Adipose tissue (tissue), 3 donors: Measurements from ENCODE around the gene FIBP. TPM values are rescaled to one million over a fixed set of nuclear protein-coding genes. Genes with fewer than 3 reads are reported as not detected.

Source experiments
- H3K27ac ChIP-seq: one replicate; pipeline ENCODE4 v1.5.1; 2013; ENCODE audit warnings: low read depth, low read length
- WGBS, 3 donors: extraction: QIAGEN DNeasy Blood & Tissue Kit; methylation state at CpG; one replicate each; pipeline ENCODE4 v1.1.7; 2013; 5-methylcytosine and 5-hydroxymethylcytosine counted together
- polyA plus RNA-seq, 3 donors: library from polyadenylated mRNA; stranded (reverse); fragments of 200-250 nt; gene quantifications; one replicate each; pipeline ENCODE4 v1.2.3, GENCODE V29; 2013
- donor health status: healthy with polysubstance abuse.
- donor health status: Bipolar disorder and iron deficiency.
- donor health status: healthy.

Gene FIBP
- 10 to 100 TPM; 31.2 to 68.7 (median 56.9) TPM for polyA plus RNA-seq

- 0 to 1% (median 0%) methylated on average over 45 to 57 of the region's 57 CpGs for WGBS, 3 donors
- peak within 1 kb of the TSS; percentile 55 for H3K27ac ChIP-seq
Measured at GRCh38 chr11:65888163-65888814, at the start of gene FIBP. FIBP (minus strand) TSS chr11:65888471; CDS start chr11:65888418, 53 bp downstream.

GRCh38 chr11:65937766-65938165 lies 49.5 kb upstream of the FIBP start:
- H3K27ac ChIP-seq, result no peak overlapping the region
- 48 to 65% (median 55%) methylated on average over 4 of the region's 4 CpGs for WGBS, 3 donors

- WGBS, 3 donors, result 33 to 64% (median 62%) methylated on average over 4 of the region's 4 CpGs
Measured at GRCh38 chr11:65934014-65934413, 45.7 kb upstream of the FIBP start.

GRCh38 chr11:65932558-65932919 lies 44.3 kb upstream of the FIBP start:
- WGBS, 3 donors, result 40 to 44% (median 43%) methylated on average over 9 of the region's 9 CpGs
- no peak overlapping the region for H3K27ac ChIP-seq

More at GRCh38 chr11:65934014-65934413, 45.7 kb upstream of the FIBP start:
- no peak overlapping the region for H3K27ac ChIP-seq

- 51 to 63% (median 60%) methylated on average over 13 of the region's 13 CpGs for WGBS, 3 donors
- H3K27ac ChIP-seq, result no peak overlapping the region
Measured at GRCh38 chr11:65931773-65932557, 43.7 kb upstream of the FIBP start.

- H3K27ac ChIP-seq, result no peak overlapping the region
- WGBS, 3 donors, result 50 to 63% (median 52%) methylated on average over 6 of the region's 6 CpGs
Measured at GRCh38 chr11:65928667-65929066, 40.4 kb upstream of the FIBP start.

GRCh38 chr11:65927904-65928397 lies 39.7 kb upstream of the FIBP start:
- 35 to 48% (median 47%) methylated on average over 9 of the region's 9 CpGs for WGBS, 3 donors
- no peak overlapping the region for H3K27ac ChIP-seq

- WGBS, 3 donors, result 38 to 69% (median 57%) methylated on average over 2 of the region's 2 CpGs
- no peak overlapping the region for H3K27ac ChIP-seq
Measured at GRCh38 chr11:65925397-65925796, 37.1 kb upstream of the FIBP start.

GRCh38 chr11:65922565-65922964 lies 34.3 kb upstream of the FIBP start:
- no peak overlapping the region for H3K27ac ChIP-seq
- WGBS, 3 donors, result 57 to 67% (median 63%) methylated on average over 3 of the region's 3 CpGs

GRCh38 chr11:65921876-65922275 lies 33.6 kb upstream of the FIBP start:
- no peak overlapping the region for H3K27ac ChIP-seq
- WGBS, 3 donors, result 92 to 96% (median 93%) methylated on average over 7 to 10 of the region's 10 CpGs

- 81 to 95% (median 87%) methylated on average over 12 of the region's 12 CpGs for WGBS, 3 donors
- H3K27ac ChIP-seq, result no peak overlapping the region
Measured at GRCh38 chr11:65921033-65921555, 32.8 kb upstream of the FIBP start.

GRCh38 chr11:65920372-65920802 lies 32.1 kb upstream of the FIBP start:
- 56 to 61% (median 57%) methylated on average over 15 of the region's 15 CpGs for WGBS, 3 donors
- H3K27ac ChIP-seq, result no peak overlapping the region

GRCh38 chr11:65919573-65920371 lies 31.5 kb upstream of the FIBP start:
- H3K27ac ChIP-seq, result peak overlapping the region; percentile 56
- 0 to 1% (median 1%) methylated on average over 42 to 60 of the region's 60 CpGs for WGBS, 3 donors

GRCh38 chr11:65919141-65919572 lies 30.9 kb upstream of the FIBP start, which contains the start of gene DRAP1:
DRAP1 (plus strand) TSS chr11:65919426; CDS start chr11:65919502, 76 bp downstream.
- peak within 1 kb of the TSS; percentile 56 for H3K27ac ChIP-seq
- WGBS, 3 donors, result 1 to 3% (median 1%) methylated on average over 39 to 59 of the region's 59 CpGs

- H3K27ac ChIP-seq, result peak within 1 kb of the TSS; percentile 56
- WGBS, 3 donors, result 4 to 8% (median 6%) methylated on average over 28 to 77 of the region's 77 CpGs
Measured at GRCh38 chr11:65918211-65919140, 30.2 kb upstream of the FIBP start, which contains the start of gene C11orf68. C11orf68 (minus strand) TSS chr11:65919062; CDS start chr11:65919031, 31 bp downstream.

GRCh38 chr11:65917434-65918210 lies 29.4 kb upstream of the FIBP start:
- WGBS, 3 donors, result 77 to 83% (median 82%) methylated on average over 35 of the region's 35 CpGs
- H3K27ac ChIP-seq, result no peak overlapping the region

GRCh38 chr11:65917077-65917433 lies 28.8 kb upstream of the FIBP start:
- no peak overlapping the region for H3K27ac ChIP-seq
- 90 to 100% (median 92%) methylated on average over 3 of the region's 3 CpGs for WGBS, 3 donors
